ENCODE data around the gene HOXD10.

GRCh38 chr2:176121190-176122051 lies 4.8 kb downstream of the HOXD10 start:
- TF ChIP-seq EZH2phosphoT487 (IDR thresholded peaks at IDR 0.05; ENCODE audit: low read length) (no peak), CTCF (IDR thresholded peaks at IDR 0.05; ENCODE audit: low read length) (no peak)
